Suprapubic skin (tissue), 4 donors: ENCODE data around the gene PSAP.

Experiments used
- EP300 ChIP-seq: sonication (generic); formaldehyde crosslinking; IDR thresholded peaks from one replicate; pipeline ENCODE4 v1.6.1; 2017; ENCODE audit warnings: antibody characterized with exemption
- POLR2A ChIP-seq, 2 donors: fragments of 450-650 bp; IDR thresholded peaks; one replicate each; pipeline ENCODE4 v1.6.1; 2017; ENCODE audit warnings: antibody characterized with exemption in 2 of 2, mild to moderate bottlenecking in 2 of 2, moderate library complexity in 2 of 2
- POLR2AphosphoS5 ChIP-seq, 3 donors: sonication (generic); formaldehyde crosslinking; IDR thresholded peaks; one replicate each; pipeline ENCODE4 v1.6.1; 2017; ENCODE audit warnings: antibody characterized with exemption in 3 of 3
- TF ChIP-seq, protein P1 (sequence below), 2 donors: fragments of 200-600 bp in 1 of 2; fragments of 450-650 bp in 1 of 2; sonication (generic) in 1 of 2; IDR thresholded peaks; one replicate each; pipeline ENCODE4 v1.5.1; 2016 to 2019; ENCODE audit warnings: antibody characterized with exemption in 2 of 2, mild to moderate bottlenecking in 1 of 2, moderate library complexity in 1 of 2

DNA sequence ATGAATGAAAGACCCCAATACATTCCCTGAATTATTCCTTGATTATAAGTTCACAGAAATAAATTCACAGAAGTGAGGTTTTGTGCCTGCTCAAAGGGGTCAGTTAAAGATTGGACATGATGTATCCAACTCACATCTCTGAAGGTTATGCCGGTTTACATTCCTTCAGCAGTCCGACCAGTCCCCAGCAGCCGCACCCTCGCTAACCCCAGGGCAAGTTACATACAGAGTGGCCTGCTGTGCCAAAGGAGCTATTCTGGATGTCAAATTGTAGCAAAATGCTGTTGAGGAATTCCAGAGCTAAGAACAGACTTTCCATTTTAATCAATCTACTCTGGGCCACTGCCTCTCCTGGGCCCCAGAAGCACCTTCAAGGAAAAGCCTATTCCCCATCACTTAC lies 20.3 kb downstream of the PSAP start:
- TF ChIP-seq, protein P1, sequence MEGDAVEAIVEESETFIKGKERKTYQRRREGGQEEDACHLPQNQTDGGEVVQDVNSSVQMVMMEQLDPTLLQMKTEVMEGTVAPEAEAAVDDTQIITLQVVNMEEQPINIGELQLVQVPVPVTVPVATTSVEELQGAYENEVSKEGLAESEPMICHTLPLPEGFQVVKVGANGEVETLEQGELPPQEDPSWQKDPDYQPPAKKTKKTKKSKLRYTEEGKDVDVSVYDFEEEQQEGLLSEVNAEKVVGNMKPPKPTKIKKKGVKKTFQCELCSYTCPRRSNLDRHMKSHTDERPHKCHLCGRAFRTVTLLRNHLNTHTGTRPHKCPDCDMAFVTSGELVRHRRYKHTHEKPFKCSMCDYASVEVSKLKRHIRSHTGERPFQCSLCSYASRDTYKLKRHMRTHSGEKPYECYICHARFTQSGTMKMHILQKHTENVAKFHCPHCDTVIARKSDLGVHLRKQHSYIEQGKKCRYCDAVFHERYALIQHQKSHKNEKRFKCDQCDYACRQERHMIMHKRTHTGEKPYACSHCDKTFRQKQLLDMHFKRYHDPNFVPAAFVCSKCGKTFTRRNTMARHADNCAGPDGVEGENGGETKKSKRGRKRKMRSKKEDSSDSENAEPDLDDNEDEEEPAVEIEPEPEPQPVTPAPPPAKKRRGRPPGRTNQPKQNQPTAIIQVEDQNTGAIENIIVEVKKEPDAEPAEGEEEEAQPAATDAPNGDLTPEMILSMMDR (IDR thresholded peaks at IDR 0.05) = no peak
- TF ChIP-seq POLR2A (IDR thresholded peaks at IDR 0.05) (no peak), EP300 (no peak), POLR2AphosphoS5 (IDR thresholded peaks at IDR 0.05) (no peak)
